GM12801 (cell line): ENCODE results near the gene C14orf93.

Source experiments
- TF ChIP-seq, protein P1 (sequence below): IDR thresholded peaks from one replicate; pipeline ENCODE4 v1.5.1; 2011; ENCODE audit warnings: control low read depth; ENCODE audit not compliant: insufficient read length; ENCODE audit errors: extremely low read depth

C14orf93 gene

DNA sequence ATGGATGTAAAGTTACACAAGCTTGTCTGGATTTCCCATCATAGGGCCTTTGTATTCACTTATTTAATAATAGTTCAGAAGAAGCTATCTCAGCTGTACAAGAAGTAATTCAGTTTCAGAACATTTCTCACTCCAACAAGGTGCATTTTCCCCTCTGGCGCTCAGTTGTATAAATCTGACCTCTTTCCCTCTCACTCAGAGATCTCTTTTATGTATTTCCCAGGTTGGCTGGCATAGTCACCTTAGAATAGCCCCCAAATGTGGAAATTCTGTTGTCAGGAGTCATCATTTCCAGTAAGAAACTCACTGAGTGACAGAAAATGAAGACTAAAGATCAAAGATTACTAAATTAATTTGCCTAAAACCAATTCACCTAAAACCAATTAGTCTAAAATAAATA is 38.8 kb downstream of the C14orf93 start:
- TF ChIP-seq, protein P1, sequence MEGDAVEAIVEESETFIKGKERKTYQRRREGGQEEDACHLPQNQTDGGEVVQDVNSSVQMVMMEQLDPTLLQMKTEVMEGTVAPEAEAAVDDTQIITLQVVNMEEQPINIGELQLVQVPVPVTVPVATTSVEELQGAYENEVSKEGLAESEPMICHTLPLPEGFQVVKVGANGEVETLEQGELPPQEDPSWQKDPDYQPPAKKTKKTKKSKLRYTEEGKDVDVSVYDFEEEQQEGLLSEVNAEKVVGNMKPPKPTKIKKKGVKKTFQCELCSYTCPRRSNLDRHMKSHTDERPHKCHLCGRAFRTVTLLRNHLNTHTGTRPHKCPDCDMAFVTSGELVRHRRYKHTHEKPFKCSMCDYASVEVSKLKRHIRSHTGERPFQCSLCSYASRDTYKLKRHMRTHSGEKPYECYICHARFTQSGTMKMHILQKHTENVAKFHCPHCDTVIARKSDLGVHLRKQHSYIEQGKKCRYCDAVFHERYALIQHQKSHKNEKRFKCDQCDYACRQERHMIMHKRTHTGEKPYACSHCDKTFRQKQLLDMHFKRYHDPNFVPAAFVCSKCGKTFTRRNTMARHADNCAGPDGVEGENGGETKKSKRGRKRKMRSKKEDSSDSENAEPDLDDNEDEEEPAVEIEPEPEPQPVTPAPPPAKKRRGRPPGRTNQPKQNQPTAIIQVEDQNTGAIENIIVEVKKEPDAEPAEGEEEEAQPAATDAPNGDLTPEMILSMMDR: no peak

DNA sequence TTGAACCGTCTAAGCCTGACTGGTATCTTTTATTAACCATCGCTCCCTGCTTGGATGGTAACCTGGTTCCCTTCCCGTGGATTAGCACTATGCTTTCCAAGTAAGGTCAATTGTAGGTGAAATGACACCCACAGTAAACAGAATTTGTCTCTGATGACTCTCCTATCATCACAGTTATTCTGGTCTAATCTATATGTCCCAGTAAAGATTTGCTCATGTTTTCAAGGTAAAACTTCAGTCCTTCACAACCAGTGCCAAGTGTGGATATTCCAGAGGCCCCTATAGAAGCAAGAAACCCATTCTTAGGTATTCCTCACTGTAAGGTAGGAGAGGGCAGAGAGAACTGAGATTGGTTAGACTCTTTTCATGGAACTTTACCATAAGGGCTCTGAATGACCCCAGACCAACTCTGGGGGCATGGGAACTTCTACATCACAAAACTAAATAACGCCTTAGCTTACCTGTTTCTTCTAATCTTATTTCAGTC is 43.1 kb downstream of the C14orf93 start:
- TF ChIP-seq, protein P1: no peak

DNA sequence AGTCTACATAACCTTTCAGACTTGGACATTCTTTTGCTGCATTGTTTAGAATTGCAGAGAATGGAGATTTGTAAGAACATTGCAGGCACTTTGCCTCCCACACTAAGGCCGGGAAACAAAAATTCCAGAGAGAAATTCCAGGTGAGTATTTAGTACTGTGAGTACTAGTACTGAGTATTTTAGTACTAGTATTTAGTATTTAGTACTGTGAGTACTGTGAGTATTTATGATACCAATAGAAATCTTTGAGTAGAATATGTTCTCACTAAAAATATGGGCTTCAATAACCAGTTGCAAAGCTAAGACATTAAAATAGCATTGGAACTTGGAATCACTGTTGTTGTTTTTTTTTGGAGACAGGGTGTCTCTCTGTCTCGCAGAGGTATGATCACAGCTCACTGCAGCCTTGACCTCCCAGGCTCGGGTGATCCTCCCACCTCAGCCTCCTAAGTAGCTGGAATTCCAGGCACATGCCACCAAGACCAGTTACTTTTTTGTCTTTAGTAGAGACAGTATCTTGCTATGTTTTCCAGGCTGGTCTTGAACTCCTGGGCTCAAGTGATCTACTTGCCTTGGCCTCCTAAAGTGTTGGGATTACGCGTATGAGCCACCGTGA is 47.8 kb downstream of the C14orf93 start:
- TF ChIP-seq, protein P1: no peak

DNA sequence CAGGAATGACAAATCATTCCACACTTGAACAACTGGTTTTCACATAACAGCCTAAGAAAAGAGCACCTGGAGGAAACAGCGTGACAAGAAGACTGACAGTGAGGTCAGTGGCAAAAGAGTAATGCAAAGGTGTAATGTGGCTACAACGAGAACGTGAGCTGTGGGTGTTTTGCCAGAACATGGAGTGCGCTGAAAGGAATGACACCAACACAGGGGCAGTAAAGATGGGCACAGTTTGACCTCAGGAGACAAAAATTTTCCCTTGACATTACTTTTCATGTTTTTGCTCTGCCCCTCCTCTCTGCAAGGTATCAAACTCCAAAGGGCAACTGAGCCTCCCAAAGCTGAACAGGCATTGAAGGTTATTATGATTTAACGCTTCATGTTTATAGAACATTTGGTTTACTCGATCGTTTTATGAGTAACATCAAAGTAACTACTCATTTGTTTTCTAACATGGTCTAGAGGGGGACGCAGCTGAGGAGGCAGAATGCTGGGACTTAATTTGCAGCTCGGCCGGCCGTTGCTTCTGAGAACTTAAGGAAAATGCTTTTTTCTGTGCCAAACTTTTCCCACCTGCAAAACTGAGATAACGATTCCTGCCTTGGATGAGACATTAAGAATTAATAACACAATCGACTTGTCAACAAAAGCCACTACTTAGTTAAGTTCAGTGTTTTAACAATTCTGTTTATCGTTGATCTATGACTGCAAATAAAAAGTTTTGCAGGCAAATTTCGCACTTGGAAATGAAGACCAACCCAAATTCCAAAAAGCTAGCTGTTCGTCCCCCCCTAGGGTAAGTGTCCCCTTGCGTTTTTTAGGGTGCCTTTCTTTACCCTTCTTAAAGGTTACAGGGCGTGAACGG is 54.0 kb downstream of the C14orf93 start:
- TF ChIP-seq, protein P1: no peak

DNA sequence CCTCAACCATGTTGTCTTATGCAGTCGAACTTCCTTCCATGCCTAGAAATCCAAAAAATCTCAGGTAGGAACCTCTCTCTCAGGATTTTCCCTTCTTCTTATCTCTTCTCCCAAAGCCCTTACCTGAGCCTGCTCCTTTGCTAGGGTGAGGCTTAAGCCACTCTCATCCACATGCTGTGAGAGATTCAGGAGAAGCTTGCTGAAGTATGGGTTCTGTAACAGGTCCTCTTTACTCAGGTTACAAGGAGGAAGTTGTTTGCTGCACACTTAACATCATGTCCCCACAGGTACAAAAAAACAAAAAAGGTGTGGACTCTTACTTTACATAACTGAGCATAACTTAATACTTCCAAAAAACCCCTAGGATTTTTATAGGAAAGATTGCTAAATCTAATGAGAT is 57.5 kb downstream of the C14orf93 start:
- TF ChIP-seq, protein P1: no peak

DNA sequence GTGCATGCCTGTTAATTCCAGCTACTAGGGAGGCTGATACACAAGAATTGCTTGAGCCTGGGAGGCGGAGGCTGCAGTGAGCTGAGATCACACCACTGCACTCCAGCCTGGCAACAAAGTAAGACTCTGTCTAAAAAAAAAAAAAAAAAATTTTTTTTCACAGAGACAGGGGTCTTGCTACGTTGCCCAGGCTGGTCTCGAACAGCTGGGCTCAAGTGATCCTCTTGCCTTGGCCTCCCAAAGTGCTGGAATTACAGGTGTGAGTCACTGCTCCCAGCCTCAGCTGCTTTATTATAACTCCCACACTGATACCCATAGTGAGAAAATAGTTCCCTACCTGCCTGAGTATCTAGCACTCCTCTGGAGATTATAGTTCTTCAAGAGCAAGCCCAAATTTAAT is 64.3 kb downstream of the C14orf93 start:
- TF ChIP-seq, protein P1: no peak

DNA sequence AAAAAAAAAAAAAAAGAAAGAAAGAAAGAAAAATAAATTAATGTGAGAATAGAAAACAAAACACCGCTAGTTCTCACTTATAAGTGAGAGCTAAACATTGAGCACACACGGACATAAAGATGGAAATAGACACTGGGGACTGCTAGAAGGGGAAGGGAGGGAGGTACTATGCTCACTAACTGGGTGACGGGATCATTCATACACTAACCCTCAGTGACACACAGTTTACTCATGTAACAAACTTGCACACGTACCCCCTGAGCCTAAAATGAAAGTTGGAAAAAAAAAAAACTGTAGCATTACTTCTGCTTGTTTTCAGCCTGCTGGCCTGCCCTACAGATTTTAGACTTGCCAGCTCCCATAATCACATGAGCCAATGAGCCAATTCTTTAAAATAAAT is 70.3 kb downstream of the C14orf93 start:
- TF ChIP-seq, protein P1: no peak
